BJ (cell line): Measurements from ENCODE around the gene TRIM71. TPM values are rescaled to one million over a fixed set of nuclear protein-coding genes. Genes with fewer than 3 reads are reported as not detected.
"Not testable (repeated sequence)": the region's sequence is repeated elsewhere in the genome, so short reads cannot be mapped to it uniquely, and the experiment has no call there.

Experiments
- CTCF ChIA-PET: fragments of 350-600 bp; formaldehyde crosslinking; extraction: SDS; loops from one replicate; lab custom pipeline; 2021; ENCODE audit warnings: antibody characterized with exemption, inconsistent platforms; lab: Yijun Ruan, JAX
- POLR2A ChIA-PET: fragments of 300-600 bp; sonication (Branson Sonifier 250); formaldehyde crosslinking; extraction: SDS; loops from one replicate; lab custom pipeline; 2021; ENCODE audit warnings: antibody characterized with exemption; lab: Charles Lee
- DNase-seq: peaks from one replicate; pipeline ENCODE4 v3.0.0-alpha.2; 2011; ENCODE audit warnings: low read depth
- H3K27me3 ChIP-seq: 2 replicates; pipeline ENCODE4 v1.6.0; 2011; ENCODE audit warnings: low read length; ENCODE audit not compliant: control insufficient read depth, insufficient read depth
- H3K36me3 ChIP-seq: 2 replicates; pipeline ENCODE4 v1.5.1; 2011; ENCODE audit warnings: low read length; ENCODE audit not compliant: control insufficient read depth, insufficient read depth
- H3K4me3 ChIP-seq: 2 replicates; pipeline ENCODE4 v1.5.1; 2011; ENCODE audit warnings: low read depth, mild to moderate bottlenecking, control low read depth, low read length
- CTCF ChIP-seq: IDR thresholded peaks from 2 replicates; pipeline ENCODE4 v1.5.1; 2011; ENCODE audit warnings: low read depth, mild to moderate bottlenecking, control low read depth, inconsistent platforms, low read length, moderate library complexity; ENCODE audit not compliant: insufficient read depth
- polyA plus RNA-seq: library from polyadenylated mRNA; depleted of rRNA; stranded (reverse); fragments of >200 nt; gene quantifications from 2 replicates; pipeline ENCODE4 v1.2.3, GENCODE V29; 2011

The TRIM71 gene
- polyA plus RNA-seq, 1 experiment = not detected

GRCh38 chr3:32820430-32820829 is 2.6 kb downstream of the TRIM71 start:
- ChIA-PET POLR2A (no interaction called here), CTCF (interaction anchor here (1.1 kb wide), 1 partner anchor 14 kb away, joined by 6 read pairs; no protein-coding TSS in a partner anchor)
- Histone ChIP-seq H3K36me3 (no peaks in the 10 kb centered on the region), H3K27me3 (peaks cover 50% of the 10 kb centered on the region), H3K4me3 (no peak overlapping the region)
- TF ChIP-seq CTCF = no peak
- no peak for DNase-seq

- Histone ChIP-seq H3K4me3 (no peak overlapping the region), H3K27me3 (peaks cover 52% of the 10 kb centered on the region), H3K36me3 (no peaks in the 10 kb centered on the region)
- CTCF ChIA-PET = interaction anchor here (1.1 kb wide), 1 partner anchor 13 kb away, joined by 6 read pairs; no protein-coding TSS in a partner anchor
- TF ChIP-seq CTCF = no peak
- DNase-seq = no peak
- POLR2A ChIA-PET = no interaction called here
Observed at GRCh38 chr3:32820971-32821685, 3.3 kb downstream of the TRIM71 start.

GRCh38 chr3:32821686-32822296 is 4.0 kb downstream of the TRIM71 start:
- TF ChIP-seq CTCF = no peak
- no peaks in the 10 kb centered on the region for H3K36me3 ChIP-seq
- no peak overlapping the region for H3K4me3 ChIP-seq
- H3K27me3 ChIP-seq = peaks cover 50% of the 10 kb centered on the region
- POLR2A ChIA-PET = no interaction called here
- DNase-seq = no peak
- CTCF ChIA-PET = interaction anchor here (1.1 kb wide), 1 partner anchor 13 kb away, joined by 6 read pairs; no protein-coding TSS in a partner anchor

- DNase-seq = no peak
- ChIA-PET POLR2A (no interaction called here), CTCF (no interaction called here)
- no peak for TF ChIP-seq CTCF
- no peak overlapping the region for H3K4me3 ChIP-seq
- H3K36me3 ChIP-seq = no peaks in the 10 kb centered on the region
- peaks cover 41% of the 10 kb centered on the region for H3K27me3 ChIP-seq
Observed at GRCh38 chr3:32822609-32823498, 5.1 kb downstream of the TRIM71 start.

- DNase-seq, H3K4me3 ChIP-seq, CTCF ChIA-PET, H3K36me3 ChIP-seq, POLR2A ChIA-PET: not testable (repeated sequence)
- peaks cover 38% of the 10 kb centered on the region for H3K27me3 ChIP-seq
Observed at GRCh38 chr3:32823641-32824184, 5.9 kb downstream of the TRIM71 start.
